H1 (cell line): ENCODE data around the gene NODAL. TPM values are rescaled to one million over a fixed set of nuclear protein-coding genes. Genes with fewer than 3 reads are reported as not detected.

ENCODE experiments used
- BACH1 ChIP-seq: IDR thresholded peaks from 2 replicates; pipeline ENCODE4 v1.6.1; 2012; ENCODE audit warnings: low read length, improper control_type of control experiment
- CHD7 ChIP-seq: fragments of 300-600 bp; sonication (generic); IDR thresholded peaks from 2 replicates; pipeline ENCODE4 v1.7.1; 2012; ENCODE audit warnings: low read length, moderate library complexity, mild to moderate bottlenecking, inconsistent platforms; ENCODE audit not compliant: insufficient replicate concordance
- GABPA ChIP-seq: IDR thresholded peaks from 2 replicates; pipeline ENCODE4 v1.6.1; 2011; ENCODE audit warnings: mild to moderate bottlenecking, low read length, moderate library complexity, borderline replicate concordance; ENCODE audit not compliant: insufficient read depth
- JUND ChIP-seq: IDR thresholded peaks from 2 replicates; pipeline ENCODE4 v1.6.1; 2011; ENCODE audit warnings: mild to moderate bottlenecking, improper control_type of control experiment, low read length
- NRF1 ChIP-seq: IDR thresholded peaks from 2 replicates; pipeline ENCODE4 v1.6.1; 2011; ENCODE audit warnings: mild to moderate bottlenecking, low read depth, low read length, improper control_type of control experiment
- RBBP5 ChIP-seq: IDR thresholded peaks from 2 replicates; pipeline ENCODE4 v1.7.1; 2012; ENCODE audit warnings: low read depth, mild to moderate bottlenecking, inconsistent platforms, low read length, moderate library complexity, borderline replicate concordance
- RFX5 ChIP-seq: IDR thresholded peaks from 2 replicates; pipeline ENCODE4 v1.6.1; 2011; ENCODE audit warnings: low read depth, low read length, improper control_type of control experiment, borderline replicate concordance
- TEAD4 ChIP-seq: IDR thresholded peaks from 2 replicates; pipeline ENCODE4 v1.6.1; 2012; ENCODE audit warnings: low read depth, low read length, inconsistent platforms, mixed read lengths
- polyA plus RNA-seq, 7 experiments: library from polyadenylated mRNA; depleted of rRNA in 3 of 7; stranded (reverse) in 5 of 7; unstranded in 2 of 7; fragments of >200 nt in 5 of 7; fragments of 200-250 nt in 2 of 7; gene quantifications; 1 replicate in 5 of 7; 2 replicates in 1 of 7; 4 replicates in 1 of 7; pipeline versions ENCODE4 v1.2.1 to v1.2.3, GENCODE V29; 2011 to 2013; ENCODE audit warnings: missing spikeins in 2 of 7, mixed read lengths in 2 of 7
- total RNA-seq: library from RNA; stranded (reverse); fragmentation: NEBNext Ultra II Directional; extraction: Animal tissue kit (Norgen Biotek cat#: 25700); gene quantifications from 2 replicates; pipeline ENCODE4 v1.2.1, GENCODE V29; 2021

Gene NODAL
- total and polyA plus RNA-seq, 2 of the 8 experiments (the other 6 are each of a cell fraction or from before 2014, with no cell fraction given) = 2.0 to 7.3 TPM

- no peak for TF ChIP-seq CHD7
- no peak for TF ChIP-seq NRF1
- no peak for TF ChIP-seq TEAD4
- TF ChIP-seq RFX5 = no peak
- no peak for TF ChIP-seq JUND
- TF ChIP-seq BACH1 = no peak
- TF ChIP-seq RBBP5 = no peak
- no peak for TF ChIP-seq GABPA
Measured at GRCh38 chr10:70426823-70427222, 14.7 kb downstream of the NODAL start (continued).
